Amniotic epithelial cell (primary cell): ENCODE data around the gene MIOX.

Experiments used
- DNase-seq: peaks from one replicate; pipeline ENCODE4 v3.0.0-alpha.2; 2010; ENCODE audit warnings: low read depth

MIOX gene

GRCh38 chr22:50529897-50530579, 43.4 kb downstream of the MIOX start, which contains the start of gene TYMP:
Gene TYMP, minus strand, starts transcription at chr22:50530012. Its CDS starts 303 bp downstream, at chr22:50529709.
- peak; percentile 89 for DNase-seq

DNA sequence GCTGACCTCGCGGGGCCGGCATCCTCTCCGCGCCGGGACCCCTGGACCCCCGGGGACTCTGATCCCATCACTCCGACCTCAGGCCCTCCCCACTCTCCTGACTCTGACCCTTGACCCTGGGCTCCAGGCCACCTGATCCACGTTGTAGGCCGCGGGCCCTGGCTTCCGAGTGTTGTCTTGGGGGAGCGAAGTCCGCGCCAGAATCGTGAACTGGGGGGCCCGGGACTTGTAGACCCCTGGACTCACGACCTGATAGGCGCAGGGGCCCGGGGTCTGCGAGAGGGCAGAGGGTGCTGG, 43.9 kb downstream of the MIOX start:
- no peak for DNase-seq

DNA sequence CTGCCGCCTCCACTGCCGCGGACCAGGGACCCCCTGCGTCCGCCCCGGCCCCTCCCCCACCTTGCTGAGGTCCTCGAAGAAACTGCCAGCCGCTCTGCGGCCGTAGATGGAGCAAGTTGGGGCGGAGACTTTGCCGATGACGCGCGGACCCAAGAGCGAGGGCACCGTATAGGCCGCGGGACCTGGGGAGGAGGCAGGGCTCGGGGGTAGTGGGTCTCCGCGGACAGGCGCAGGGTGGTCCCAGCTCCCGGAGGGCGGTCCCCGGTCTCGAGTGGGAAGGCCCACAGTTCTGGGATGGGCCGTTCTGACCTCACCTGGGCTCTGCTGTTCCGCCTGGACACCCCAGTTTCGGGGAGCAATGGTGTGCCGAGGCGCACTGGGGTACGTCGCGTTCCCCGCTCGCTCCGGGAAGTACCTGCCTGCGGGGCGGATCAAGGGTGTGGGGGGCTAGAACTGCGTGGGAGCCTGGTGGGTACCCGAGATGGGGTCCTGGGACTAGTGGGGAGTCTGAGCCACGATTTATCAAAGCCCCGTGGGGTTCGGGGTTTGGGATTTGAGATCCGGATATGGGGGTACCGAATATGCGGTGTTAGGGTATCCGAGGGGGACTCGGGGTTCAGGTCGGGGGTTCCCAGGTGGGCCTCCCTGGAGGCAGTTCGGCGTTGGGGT, 44.4 kb downstream of the MIOX start:
- DNase-seq: peak; percentile 91

GRCh38 chr22:50531546-50531961, 44.9 kb downstream of the MIOX start:
- DNase-seq: peak; percentile 53

GRCh38 chr22:50531962-50532674, 45.5 kb downstream of the MIOX start:
- DNase-seq: peak; percentile 65

DNA sequence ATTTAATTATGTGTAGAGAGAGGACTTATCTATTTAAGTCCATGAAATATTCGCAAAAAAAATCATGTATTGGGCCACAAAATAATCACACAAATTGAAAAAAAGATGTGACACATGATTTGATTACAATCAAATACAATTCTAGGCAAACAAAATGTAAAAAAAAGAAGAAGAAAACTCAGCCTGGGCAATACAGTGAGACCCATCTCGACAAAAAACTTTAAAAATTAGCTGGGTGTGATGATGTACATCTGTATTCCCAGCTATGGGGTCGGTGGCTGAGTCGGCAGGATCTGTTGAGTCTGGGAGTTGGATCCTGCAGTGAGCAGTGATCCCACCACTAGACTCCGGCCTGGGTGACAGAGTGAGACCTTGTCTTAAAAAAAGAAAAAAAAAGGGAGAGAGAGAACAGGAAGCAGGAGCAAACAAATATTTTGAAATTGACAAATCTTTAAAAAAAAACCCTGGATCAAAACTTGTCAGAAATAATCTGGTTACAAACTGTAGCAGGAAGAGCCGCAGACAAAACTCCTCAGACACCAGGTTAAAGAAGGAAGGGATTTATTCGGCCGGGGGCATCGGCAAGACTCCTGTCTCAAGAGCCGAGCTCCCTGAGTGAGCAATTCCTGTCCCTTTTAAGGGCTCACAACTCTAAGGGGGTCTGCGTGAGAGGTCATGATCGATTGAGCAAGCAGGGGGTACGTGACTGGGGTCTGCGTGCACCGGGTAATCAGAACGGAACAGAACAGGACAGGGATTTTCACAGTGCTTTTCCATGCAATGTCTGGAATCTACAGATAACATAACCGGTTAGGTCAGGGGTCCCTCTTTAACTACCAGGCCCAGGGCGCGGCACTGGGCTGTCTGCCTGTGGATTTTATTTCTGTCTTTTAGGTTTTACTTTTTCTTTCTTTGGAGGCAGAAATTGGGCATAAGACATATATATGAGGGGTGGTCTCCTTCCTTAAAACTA, 46.5 kb downstream of the MIOX start:
- no peak for DNase-seq

DNA sequence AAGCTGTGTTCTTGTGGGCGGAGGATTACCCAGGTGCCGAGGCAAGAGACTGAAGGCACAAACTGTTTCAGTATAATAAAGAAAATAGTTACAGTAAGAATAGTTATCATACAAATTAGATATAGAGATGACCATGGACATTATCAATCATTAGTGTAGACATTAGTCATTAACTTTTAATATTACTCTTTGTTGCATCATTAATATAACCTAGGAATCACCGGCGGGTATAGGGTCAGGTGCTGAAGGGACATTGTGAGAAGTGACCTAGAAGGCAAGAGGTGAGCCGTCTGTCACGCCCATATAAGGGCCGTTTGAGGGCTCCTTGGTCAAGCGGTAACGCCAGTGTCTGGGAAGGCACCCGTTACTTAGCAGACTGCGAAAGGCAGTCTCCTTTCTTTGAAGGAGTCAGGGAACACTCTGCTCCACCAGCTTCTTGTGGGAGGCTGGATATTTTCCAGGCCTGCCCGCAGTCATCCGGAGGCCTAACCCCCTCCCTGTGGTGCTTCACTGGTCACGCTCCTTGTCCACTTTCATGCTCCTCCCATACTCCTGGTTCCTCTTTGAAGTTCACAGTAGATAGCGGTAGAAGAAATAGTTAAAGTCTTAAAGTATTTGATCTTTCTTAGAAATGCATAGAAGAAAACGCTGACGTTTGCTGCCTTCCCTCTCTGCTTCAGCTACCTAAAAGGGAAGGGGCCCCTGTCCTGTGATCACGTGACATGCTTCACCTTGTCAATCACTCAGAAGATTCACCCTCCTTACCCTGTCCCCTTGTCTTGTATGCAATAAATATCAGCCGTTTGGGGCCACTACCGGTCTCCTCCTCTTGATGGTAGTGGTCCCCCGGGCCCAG, 47.4 kb downstream of the MIOX start:
- DNase-seq: peak; percentile 94

GRCh38 chr22:50535113-50535512, 48.5 kb downstream of the MIOX start:
- no peak for DNase-seq

GRCh38 chr22:50536226-50536625, 49.6 kb downstream of the MIOX start:
- DNase-seq: no peak

DNA sequence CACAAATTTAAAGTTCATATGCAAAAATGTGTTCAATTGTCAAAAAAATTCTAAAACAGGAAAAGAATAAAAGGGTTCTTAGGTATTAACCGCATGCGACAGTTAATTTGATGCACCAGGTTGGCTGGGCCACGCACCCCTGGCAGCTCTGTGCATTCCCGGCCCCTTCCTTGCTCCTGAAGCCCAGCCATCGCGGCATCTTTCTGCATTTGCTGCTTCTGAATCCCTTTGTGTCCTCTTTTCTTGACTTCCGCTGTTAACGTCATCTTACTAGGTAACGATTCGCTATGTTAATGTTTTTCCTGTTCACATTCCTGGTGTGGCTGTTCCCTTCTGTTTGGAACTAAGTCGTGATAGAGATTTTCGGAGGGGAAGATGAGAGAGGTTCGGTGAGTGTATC, 51.1 kb downstream of the MIOX start:
- no peak for DNase-seq
